ENCODE data around the gene PHLDA2.

DNA sequence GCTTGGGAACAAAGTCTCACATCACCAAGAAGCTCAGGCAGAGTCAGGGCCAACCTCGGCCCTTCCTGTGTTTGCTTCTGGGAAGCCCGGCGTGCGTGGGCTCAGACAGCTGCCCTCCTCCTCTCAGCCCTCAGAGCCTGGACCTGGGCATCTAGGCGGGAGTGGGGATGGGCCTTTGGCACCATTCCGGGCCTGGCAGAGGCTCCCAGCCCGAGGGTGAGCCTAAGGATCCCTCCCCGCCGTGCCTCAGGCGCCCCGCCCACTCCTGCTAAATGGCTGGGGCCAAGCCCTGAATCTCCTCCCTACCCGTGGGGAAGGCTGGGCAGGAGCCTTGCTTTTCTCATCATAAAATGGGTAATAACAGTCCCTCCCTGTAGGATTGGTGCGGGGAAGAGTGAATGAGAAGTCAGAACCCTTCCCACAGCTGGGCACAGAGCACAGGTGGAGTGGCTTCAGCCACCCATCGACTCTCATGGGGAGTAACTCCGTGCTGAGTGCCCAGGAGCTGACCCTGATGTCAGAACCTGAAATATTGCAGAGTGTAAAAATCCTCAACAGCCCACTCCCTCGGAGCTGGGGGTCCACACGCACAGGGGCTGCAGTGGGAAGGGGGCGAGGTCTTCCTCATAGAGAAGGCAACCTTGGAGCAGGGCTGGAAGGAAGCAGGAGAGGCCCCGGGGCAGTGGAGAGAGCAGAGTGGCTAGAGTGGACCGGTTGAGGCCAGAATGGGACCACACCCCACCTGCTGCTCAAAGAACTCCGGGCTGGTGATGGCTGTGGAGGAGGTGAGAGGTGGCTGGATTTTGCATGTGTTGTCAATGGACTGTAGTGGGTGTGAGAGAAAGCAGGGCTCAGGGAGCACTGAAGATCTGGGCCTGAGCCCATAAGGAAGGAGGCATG, 24.8 kb downstream of the PHLDA2 start:
- TF ChIP-seq EZH2 (IDR thresholded peaks at IDR 0.05; ENCODE audit: insufficient read depth, poor library complexity, severe bottlenecking) (no peak), EZH2phosphoT487 (IDR thresholded peaks at IDR 0.05; ENCODE audit: insufficient read depth, low read depth) (no peak)
